HEK293 (cell line): ENCODE results near the gene DCLK3.

Source experiments
- CTCF ChIA-PET: fragments of 350-600 bp; formaldehyde crosslinking; extraction: SDS; loops from one replicate; lab custom pipeline; 2021; ENCODE audit warnings: antibody characterized with exemption; lab: Yijun Ruan, JAX
- POLR2A ChIA-PET: fragments of 300-600 bp; formaldehyde crosslinking; extraction: SDS; loops from one replicate; lab custom pipeline; 2020; ENCODE audit warnings: antibody characterized with exemption, inconsistent platforms; lab: Yijun Ruan, JAX
- H3K27ac ChIP-seq: fragments of 200-500 bp; sonication (Bioruptor generic); 2 replicates; pipeline ENCODE4 v1.5.1; 2014; ENCODE audit warnings: low read depth, low read length, control low read depth, inconsistent platforms; ENCODE audit errors: extremely low read depth
- H3K36me3 ChIP-seq, 2 experiments: fragments of 200-500 bp in 1 of 2; sonication (Bioruptor generic) in 1 of 2; 1 replicate in 1 of 2; 2 replicates in 1 of 2; pipeline ENCODE4 v1.5.1; 2014 to 2017; ENCODE audit warnings: inconsistent platforms in 2 of 2, low read length in 2 of 2; ENCODE audit not compliant: control insufficient read depth in 2 of 2, insufficient read depth in 1 of 2
- H3K4me1 ChIP-seq: fragments of 200-500 bp; sonication (Bioruptor generic); 2 replicates; pipeline ENCODE4 v1.5.1; 2014; ENCODE audit warnings: mild to moderate bottlenecking, low read length, inconsistent platforms; ENCODE audit not compliant: control insufficient read depth, insufficient read depth
- H3K4me3 ChIP-seq: 2 replicates; pipeline ENCODE4 v1.5.1; 2011; ENCODE audit warnings: low read depth, mild to moderate bottlenecking, control low read depth, low read length, moderate library complexity
- H3K9me3 ChIP-seq: fragments of 200-500 bp; sonication (Bioruptor generic); 2 replicates; pipeline ENCODE4 v1.5.1; 2014; ENCODE audit warnings: low read depth, low read length, inconsistent platforms; ENCODE audit not compliant: control insufficient read depth, insufficient read depth
- BCL11A ChIP-seq: fragments of 450-650 bp; formaldehyde crosslinking; IDR thresholded peaks from 2 replicates; pipeline ENCODE4 v1.5.1; 2016; ENCODE audit warnings: low read depth, missing biosample characterization, missing genetic modification characterization
- GLI4 ChIP-seq: fragments of 450-650 bp; formaldehyde crosslinking; IDR thresholded peaks from 2 replicates; pipeline ENCODE4 v1.5.1; 2016; ENCODE audit warnings: missing biosample characterization, missing genetic modification characterization
- HOXC10 ChIP-seq: sonication (generic); formaldehyde crosslinking; IDR thresholded peaks from 2 replicates; pipeline ENCODE4 v1.8.1; 2023; ENCODE audit warnings: mild to moderate bottlenecking, missing genetic modification reagents
- KLF1 ChIP-seq: fragments of 450-650 bp; formaldehyde crosslinking; IDR thresholded peaks from 2 replicates; pipeline ENCODE4 v1.5.1; 2016; ENCODE audit warnings: missing biosample characterization, missing genetic modification characterization
- KLF8 ChIP-seq: fragments of 450-650 bp; formaldehyde crosslinking; IDR thresholded peaks from 2 replicates; pipeline ENCODE4 v1.5.1; 2016; ENCODE audit warnings: missing biosample characterization, missing genetic modification characterization
- OVOL3 ChIP-seq: fragments of 450-650 bp; formaldehyde crosslinking; IDR thresholded peaks from 2 replicates; pipeline ENCODE4 v1.5.1; 2016; ENCODE audit warnings: missing biosample characterization, missing genetic modification characterization
- REPIN1 ChIP-seq: fragments of 450-650 bp; formaldehyde crosslinking; IDR thresholded peaks from 2 replicates; pipeline ENCODE4 v1.5.1; 2017; ENCODE audit warnings: missing biosample characterization, missing genetic modification characterization, low read depth
- TRIM28 ChIP-seq: IDR thresholded peaks from 2 replicates; pipeline ENCODE4 v1.6.1; 2011; ENCODE audit warnings: low read length, control low read depth, borderline replicate concordance
- WT1 ChIP-seq: fragments of 450-650 bp; formaldehyde crosslinking; IDR thresholded peaks from 2 replicates; pipeline ENCODE4 v1.5.1; 2016; ENCODE audit warnings: missing biosample characterization, missing genetic modification characterization
- ZBTB17 ChIP-seq: fragments of 450-650 bp; formaldehyde crosslinking; IDR thresholded peaks from 2 replicates; pipeline ENCODE4 v1.5.1; 2016; ENCODE audit warnings: missing biosample characterization, missing genetic modification characterization
- ZBTB48 ChIP-seq: fragments of 450-650 bp; formaldehyde crosslinking; IDR thresholded peaks from 2 replicates; pipeline ENCODE4 v1.5.1; 2016; ENCODE audit warnings: missing biosample characterization, missing genetic modification characterization
- ZEB2 ChIP-seq: fragments of 450-650 bp; formaldehyde crosslinking; IDR thresholded peaks from 2 replicates; pipeline ENCODE4 v1.5.1; 2016; ENCODE audit warnings: missing biosample characterization, missing genetic modification characterization
- ZFP3 ChIP-seq: fragments of 450-650 bp; formaldehyde crosslinking; IDR thresholded peaks from 2 replicates; pipeline ENCODE4 v1.5.1; 2016; ENCODE audit warnings: low read depth, missing biosample characterization, missing genetic modification characterization
- ZNF140 ChIP-seq: fragments of 450-650 bp; formaldehyde crosslinking; IDR thresholded peaks from 2 replicates; pipeline ENCODE4 v1.5.1; 2016; ENCODE audit warnings: missing biosample characterization, missing genetic modification characterization
- ZNF16 ChIP-seq: fragments of 450-650 bp; formaldehyde crosslinking; IDR thresholded peaks from 2 replicates; pipeline ENCODE4 v1.5.1; 2016; ENCODE audit warnings: low read depth, missing biosample characterization, missing genetic modification characterization
- ZNF24 ChIP-seq: fragments of 450-650 bp; formaldehyde crosslinking; IDR thresholded peaks from 2 replicates; pipeline ENCODE4 v1.5.1; 2016; ENCODE audit warnings: missing biosample characterization, missing genetic modification characterization
- ZNF324 ChIP-seq: fragments of 450-650 bp; formaldehyde crosslinking; IDR thresholded peaks from 2 replicates; pipeline ENCODE4 v1.5.1; 2016; ENCODE audit warnings: missing biosample characterization, missing genetic modification characterization
- ZNF335 ChIP-seq: fragments of 450-650 bp; formaldehyde crosslinking; conservative IDR thresholded peaks from 2 replicates; pipeline ENCODE4 v1.5.1; 2016; ENCODE audit warnings: missing biosample characterization, missing genetic modification characterization
- ZNF433 ChIP-seq: fragments of 450-650 bp; formaldehyde crosslinking; IDR thresholded peaks from 2 replicates; pipeline ENCODE4 v1.5.1; 2016; ENCODE audit warnings: missing biosample characterization, missing genetic modification characterization, low read depth
- ZNF48 ChIP-seq: fragments of 450-650 bp; formaldehyde crosslinking; IDR thresholded peaks from 2 replicates; pipeline ENCODE4 v1.5.1; 2016; ENCODE audit warnings: missing biosample characterization, missing genetic modification characterization
- ZXDB ChIP-seq: fragments of 450-650 bp; formaldehyde crosslinking; IDR thresholded peaks from 2 replicates; pipeline ENCODE4 v1.5.1; 2016; ENCODE audit warnings: missing biosample characterization, missing genetic modification characterization
- TF ChIP-seq, protein P1 (sequence below): fragments of 450-650 bp; formaldehyde crosslinking; conservative IDR thresholded peaks from 2 replicates; pipeline ENCODE4 v1.5.1; 2016; ENCODE audit warnings: low read depth, missing biosample characterization, missing genetic modification characterization
- TF ChIP-seq, protein P2 (sequence below): fragments of 450-650 bp; formaldehyde crosslinking; IDR thresholded peaks from 2 replicates; pipeline ENCODE4 v1.5.1; 2016; ENCODE audit warnings: missing biosample characterization, missing genetic modification characterization
- TF ChIP-seq, protein P3 (sequence below): fragments of 450-650 bp; IDR thresholded peaks from 2 replicates; pipeline ENCODE4 v1.5.1; 2018; ENCODE audit warnings: missing biosample characterization, mild to moderate bottlenecking, missing genetic modification characterization

The DCLK3 gene

DNA sequence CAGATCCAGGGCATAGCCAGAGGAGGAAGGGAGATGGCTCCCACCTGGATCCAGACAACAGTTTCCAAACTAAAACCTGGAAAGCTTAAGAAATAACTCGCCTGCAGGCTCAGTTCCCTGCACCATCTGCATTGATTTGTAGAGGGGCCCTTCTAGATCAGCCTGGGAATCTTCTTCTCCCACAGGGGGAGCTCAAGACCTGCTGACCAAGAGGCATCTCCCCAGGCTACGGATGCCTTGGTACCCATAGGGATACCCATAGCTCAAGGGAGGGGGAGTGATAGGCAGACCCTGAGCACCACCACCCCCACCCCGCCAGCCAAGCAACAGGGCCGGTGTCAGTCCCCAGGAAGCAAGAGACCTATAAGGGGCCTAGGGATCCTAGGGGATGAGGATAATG is 28.0 kb upstream of the DCLK3 start:
- TF ChIP-seq WT1 (tag by site-specific recombination) = no peak
- no peak for TF ChIP-seq ZFP3
- H3K4me1 ChIP-seq = no peaks in the 10 kb centered on the region

DNA sequence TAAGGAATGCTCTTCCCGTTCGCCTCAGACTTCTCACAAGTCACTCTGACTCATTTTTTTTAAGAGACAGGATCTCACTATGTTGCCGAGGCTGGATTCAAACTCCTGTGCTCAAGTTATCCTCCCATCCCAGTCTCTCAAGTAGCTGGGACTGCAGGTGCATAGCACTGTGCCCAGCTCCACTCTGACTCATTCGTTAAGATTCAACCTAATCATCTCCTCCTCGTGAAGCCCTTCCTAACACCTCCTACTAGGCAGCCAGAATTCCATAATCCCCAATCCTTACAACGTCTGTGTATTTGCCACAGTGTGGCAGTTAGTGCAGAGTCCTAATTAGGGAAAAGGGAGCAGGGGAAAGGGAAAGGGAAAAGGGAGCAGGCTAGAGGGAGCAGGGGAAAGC is 26.4 kb upstream of the DCLK3 start:
- no peaks in the 10 kb centered on the region for H3K4me1 ChIP-seq
- H3K9me3 ChIP-seq = no peaks in the 10 kb centered on the region
- ChIA-PET CTCF (no interaction called here), POLR2A (no interaction called here)
- no peak overlapping the region for H3K27ac ChIP-seq
- H3K4me3 ChIP-seq = no peak overlapping the region
- TF ChIP-seq TRIM28 = no peak
- TF ChIP-seq ZBTB48 (tag by site-specific recombination) = no peak
- TF ChIP-seq OVOL3 (tag by site-specific recombination) = no peak
- TF ChIP-seq ZNF24 (tag by site-specific recombination) = no peak
- no peak for TF ChIP-seq ZNF335 (tag by site-specific recombination)
- no peak for TF ChIP-seq ZEB2 (tag by site-specific recombination)
- no peak for TF ChIP-seq KLF8 (tag by site-specific recombination)
- TF ChIP-seq ZXDB = no peak
- no peak for TF ChIP-seq ZNF324 (tag by site-specific recombination)
- H3K36me3 ChIP-seq = no peaks in the 10 kb centered on the region

More for the DNA sequence above, 28.0 kb upstream of the DCLK3 start:
- Histone ChIP-seq H3K9me3 (no peaks in the 10 kb centered on the region), H3K4me3 (no peak overlapping the region), H3K27ac (no peak overlapping the region), H3K36me3 (no peaks in the 10 kb centered on the region)
- POLR2A ChIA-PET = no interaction called here
- CTCF ChIA-PET = interaction anchor here (0.7 to 2.4 kb wide), 7 partner anchors 9 to 200 kb away, joined by 3 to 9 read pairs (median 3); no protein-coding TSS in a partner anchor

DNA sequence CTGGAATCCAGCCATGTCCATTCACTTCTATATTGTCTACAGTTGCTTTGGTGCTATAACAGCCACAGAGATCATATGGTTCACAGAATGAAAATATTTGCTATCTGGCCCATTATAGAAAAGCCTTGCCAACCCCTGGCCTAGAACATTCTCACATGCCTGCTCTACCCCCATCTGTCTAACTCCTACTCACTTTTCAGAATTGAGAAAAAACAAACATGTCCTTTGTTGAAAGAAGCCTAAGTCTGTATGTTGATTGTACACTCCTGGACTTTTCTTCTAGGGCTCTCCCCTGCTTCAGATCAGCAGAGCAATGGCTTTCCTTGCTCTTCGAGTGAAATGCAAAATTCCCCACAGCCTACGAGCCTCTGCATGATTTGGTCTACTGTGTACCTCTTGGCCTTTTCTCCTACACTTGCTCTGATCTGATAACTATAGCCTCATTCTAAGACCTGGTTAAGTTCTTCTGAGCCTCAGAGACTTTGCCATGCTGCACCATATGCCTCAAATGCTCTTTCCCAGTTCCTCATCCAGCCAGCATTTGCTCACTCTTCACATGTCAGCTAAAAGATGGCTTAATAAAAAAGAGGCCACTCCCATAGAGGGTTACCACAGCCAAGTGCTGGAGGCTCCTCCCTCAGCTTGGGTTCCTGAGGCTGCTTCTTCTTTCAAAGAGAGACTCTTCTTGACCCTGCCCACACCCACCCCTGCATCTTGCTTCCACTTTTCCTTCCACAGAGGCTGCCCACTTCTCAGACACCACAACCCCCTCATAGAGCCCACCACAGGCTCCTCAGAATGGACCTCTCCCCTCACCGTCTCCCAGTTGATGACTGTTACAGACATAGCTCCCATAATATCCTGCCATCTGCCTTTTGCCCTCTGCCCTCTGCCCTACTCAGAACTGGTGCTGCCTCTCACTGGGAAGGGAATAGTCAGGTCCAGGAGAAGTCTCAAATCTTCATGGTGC is 22.9 kb upstream of the DCLK3 start:
- H3K9me3 ChIP-seq = no peaks in the 10 kb centered on the region
- H3K4me1 ChIP-seq = no peaks in the 10 kb centered on the region
- no peak overlapping the region for H3K4me3 ChIP-seq
- CTCF ChIA-PET = no interaction called here
- no peaks in the 10 kb centered on the region for H3K36me3 ChIP-seq
- TF ChIP-seq KLF1 (no peak), BCL11A (tag by site-specific recombination) (no peak), ZNF16 (tag by site-specific recombination) (no peak), GLI4 (tag by site-specific recombination) (no peak), ZBTB17 (tag by site-specific recombination) (no peak), ZNF140 (tag by site-specific recombination) (no peak), ZNF48 (no peak), REPIN1 (no peak), HOXC10 (CRISPR knock-in tag) (no peak), ZNF433 (tag by site-specific recombination) (no peak)
- TF ChIP-seq, protein P1, sequence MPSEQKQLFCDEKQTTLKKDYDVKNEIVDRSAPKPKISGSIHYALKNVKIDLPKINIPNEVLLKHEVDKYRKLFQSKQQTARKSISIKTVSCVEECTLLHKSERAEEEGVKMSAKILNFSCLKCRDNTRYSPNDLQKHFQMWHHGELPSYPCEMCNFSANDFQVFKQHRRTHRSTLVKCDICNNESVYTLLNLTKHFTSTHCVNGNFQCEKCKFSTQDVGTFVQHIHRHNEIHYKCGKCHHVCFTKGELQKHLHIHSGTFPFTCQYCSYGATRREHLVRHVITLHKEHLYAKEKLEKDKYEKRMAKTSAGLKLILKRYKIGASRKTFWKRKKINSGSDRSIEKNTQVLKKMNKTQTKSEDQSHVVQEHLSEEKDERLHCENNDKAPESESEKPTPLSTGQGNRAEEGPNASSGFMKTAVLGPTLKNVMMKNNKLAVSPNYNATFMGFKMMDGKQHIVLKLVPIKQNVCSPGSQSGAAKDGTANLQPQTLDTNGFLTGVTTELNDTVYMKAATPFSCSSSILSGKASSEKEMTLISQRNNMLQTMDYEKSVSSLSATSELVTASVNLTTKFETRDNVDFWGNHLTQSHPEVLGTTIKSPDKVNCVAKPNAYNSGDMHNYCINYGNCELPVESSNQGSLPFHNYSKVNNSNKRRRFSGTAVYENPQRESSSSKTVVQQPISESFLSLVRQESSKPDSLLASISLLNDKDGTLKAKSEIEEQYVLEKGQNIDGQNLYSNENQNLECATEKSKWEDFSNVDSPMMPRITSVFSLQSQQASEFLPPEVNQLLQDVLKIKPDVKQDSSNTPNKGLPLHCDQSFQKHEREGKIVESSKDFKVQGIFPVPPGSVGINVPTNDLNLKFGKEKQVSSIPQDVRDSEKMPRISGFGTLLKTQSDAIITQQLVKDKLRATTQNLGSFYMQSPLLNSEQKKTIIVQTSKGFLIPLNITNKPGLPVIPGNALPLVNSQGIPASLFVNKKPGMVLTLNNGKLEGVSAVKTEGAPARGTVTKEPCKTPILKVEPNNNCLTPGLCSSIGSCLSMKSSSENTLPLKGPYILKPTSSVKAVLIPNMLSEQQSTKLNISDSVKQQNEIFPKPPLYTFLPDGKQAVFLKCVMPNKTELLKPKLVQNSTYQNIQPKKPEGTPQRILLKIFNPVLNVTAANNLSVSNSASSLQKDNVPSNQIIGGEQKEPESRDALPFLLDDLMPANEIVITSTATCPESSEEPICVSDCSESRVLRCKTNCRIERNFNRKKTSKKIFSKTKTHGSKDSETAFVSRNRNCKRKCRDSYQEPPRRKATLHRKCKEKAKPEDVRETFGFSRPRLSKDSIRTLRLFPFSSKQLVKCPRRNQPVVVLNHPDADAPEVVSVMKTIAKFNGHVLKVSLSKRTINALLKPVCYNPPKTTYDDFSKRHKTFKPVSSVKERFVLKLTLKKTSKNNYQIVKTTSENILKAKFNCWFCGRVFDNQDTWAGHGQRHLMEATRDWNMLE = no peak
- TF ChIP-seq, protein P2, sequence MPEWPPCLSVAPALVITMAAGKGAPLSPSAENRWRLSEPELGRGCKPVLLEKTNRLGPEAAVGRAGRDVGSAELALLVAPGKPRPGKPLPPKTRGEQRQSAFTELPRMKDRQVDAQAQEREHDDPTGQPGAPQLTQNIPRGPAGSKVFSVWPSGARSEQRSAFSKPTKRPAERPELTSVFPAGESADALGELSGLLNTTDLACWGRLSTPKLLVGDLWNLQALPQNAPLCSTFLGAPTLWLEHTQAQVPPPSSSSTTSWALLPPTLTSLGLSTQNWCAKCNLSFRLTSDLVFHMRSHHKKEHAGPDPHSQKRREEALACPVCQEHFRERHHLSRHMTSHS (tag by site-specific recombination) = no peak
- TF ChIP-seq, protein P3, sequence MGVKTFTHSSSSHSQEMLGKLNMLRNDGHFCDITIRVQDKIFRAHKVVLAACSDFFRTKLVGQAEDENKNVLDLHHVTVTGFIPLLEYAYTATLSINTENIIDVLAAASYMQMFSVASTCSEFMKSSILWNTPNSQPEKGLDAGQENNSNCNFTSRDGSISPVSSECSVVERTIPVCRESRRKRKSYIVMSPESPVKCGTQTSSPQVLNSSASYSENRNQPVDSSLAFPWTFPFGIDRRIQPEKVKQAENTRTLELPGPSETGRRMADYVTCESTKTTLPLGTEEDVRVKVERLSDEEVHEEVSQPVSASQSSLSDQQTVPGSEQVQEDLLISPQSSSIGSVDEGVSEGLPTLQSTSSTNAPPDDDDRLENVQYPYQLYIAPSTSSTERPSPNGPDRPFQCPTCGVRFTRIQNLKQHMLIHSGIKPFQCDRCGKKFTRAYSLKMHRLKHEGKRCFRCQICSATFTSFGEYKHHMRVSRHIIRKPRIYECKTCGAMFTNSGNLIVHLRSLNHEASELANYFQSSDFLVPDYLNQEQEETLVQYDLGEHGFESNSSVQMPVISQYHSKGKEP (tag by site-specific recombination) = no peak
- TF ChIP-seq, all 188 proteins: peak for 0
- no peak overlapping the region for H3K27ac ChIP-seq
- POLR2A ChIA-PET = no interaction called here
